ENCODE measurements around the gene UVRAG.

UVRAG gene

GRCh38 chr11:75814677-75815344 is at the start of gene UVRAG:
UVRAG (plus strand) TSS chr11:75815210; CDS start chr11:75815408, 198 bp downstream.
- peak; percentile 93 to 97 (median 94) for DNase-seq (ENCODE audit: low read depth in 4 of 4, low spot score in 1 of 4)

DNA sequence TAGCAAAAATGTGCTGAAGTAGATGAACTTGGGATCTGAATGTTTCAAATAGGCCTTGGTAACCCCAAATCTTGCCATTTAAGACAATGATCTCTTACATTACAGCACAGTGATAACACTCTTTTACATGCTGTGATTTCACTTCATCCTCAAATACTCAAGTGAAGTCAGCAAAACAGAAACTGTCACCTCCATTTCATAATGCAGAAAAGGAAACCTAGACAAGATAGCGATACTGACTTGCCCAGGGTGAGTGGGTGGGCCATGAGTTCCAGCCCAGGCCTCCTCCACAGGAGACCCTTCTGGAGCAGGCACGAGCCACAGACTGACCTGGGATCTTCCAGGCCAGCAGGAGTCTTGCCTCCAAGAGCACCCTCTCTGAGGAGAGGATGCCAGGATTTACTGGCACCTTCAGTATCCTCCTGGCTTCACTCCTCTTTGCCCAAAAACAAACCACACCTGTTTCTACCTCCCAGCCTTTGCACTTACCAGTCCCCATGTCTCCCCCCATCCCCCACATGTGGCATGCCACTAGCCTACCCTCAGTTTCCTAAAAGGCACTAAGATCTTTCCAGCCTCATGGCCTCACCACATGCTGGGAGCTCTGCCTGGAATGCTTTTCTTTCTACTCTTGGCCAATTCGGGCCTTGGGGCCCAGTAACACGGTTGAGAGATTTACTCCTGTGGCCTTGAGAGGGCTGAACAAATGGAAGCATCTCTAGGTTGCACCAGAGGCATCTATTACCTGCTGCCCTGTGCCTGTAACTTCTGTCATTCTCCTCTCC is 48.4 kb upstream of the UVRAG start:
- DNase-seq (ENCODE audit: low read depth in 4 of 4, low spot score in 1 of 4), result no peak

- no peak for DNase-seq (ENCODE audit: low read depth in 4 of 4, low spot score in 1 of 4)
Observed at GRCh38 chr11:75767228-75767572, 47.8 kb upstream of the UVRAG start.

- DNase-seq (ENCODE audit: low read depth in 4 of 4, low spot score in 1 of 4), result no peak
Observed at GRCh38 chr11:75767793-75768111, 47.3 kb upstream of the UVRAG start.

- DNase-seq (ENCODE audit: low read depth in 4 of 4, low spot score in 1 of 4), result peak; percentile 41 to 59 (median 49)
Observed at GRCh38 chr11:75768112-75768908, 46.7 kb upstream of the UVRAG start, which contains the start of gene DGAT2. DGAT2 (plus strand) TSS chr11:75768778; CDS start chr11:75768992, 214 bp downstream.

GRCh38 chr11:75768909-75769771 is 45.9 kb upstream of the UVRAG start:
- DNase-seq (ENCODE audit: low read depth in 4 of 4, low spot score in 1 of 4), result no peak

GRCh38 chr11:75770102-75770501 is 44.9 kb upstream of the UVRAG start:
- no peak for DNase-seq (ENCODE audit: low read depth in 4 of 4, low spot score in 1 of 4)

GRCh38 chr11:75771646-75772410 is 43.2 kb upstream of the UVRAG start:
- no peak for DNase-seq (ENCODE audit: low read depth in 4 of 4, low spot score in 1 of 4)

GRCh38 chr11:75773595-75774353 is 41.2 kb upstream of the UVRAG start:
- peak in 1 of 4 experiments; percentile 6 for DNase-seq (ENCODE audit: low read depth in 4 of 4, low spot score in 1 of 4)

DNA sequence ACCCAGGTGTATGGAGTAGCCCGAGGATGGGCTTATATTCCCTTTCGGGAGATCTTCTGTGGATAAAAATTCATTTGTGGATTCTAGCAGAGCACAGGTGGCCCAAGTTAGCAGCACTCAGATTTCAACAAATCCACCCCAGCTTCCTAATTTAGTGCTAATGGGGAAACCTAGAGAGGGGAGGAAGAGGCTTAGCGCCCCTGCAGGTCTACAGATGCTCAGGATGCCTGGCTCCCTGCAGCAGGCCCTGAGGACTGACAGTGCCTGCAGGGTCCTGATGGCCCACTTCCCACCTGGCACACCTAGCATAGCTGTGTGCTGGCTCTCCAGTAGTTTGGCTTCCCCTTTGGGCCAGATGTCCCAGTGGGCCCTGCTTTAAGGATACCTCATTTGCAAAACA is 40.0 kb upstream of the UVRAG start:
- DNase-seq (ENCODE audit: low read depth in 4 of 4, low spot score in 1 of 4), result no peak

- no peak for DNase-seq (ENCODE audit: low read depth in 4 of 4, low spot score in 1 of 4)
Observed at GRCh38 chr11:75776546-75776945, 38.5 kb upstream of the UVRAG start.

DNA sequence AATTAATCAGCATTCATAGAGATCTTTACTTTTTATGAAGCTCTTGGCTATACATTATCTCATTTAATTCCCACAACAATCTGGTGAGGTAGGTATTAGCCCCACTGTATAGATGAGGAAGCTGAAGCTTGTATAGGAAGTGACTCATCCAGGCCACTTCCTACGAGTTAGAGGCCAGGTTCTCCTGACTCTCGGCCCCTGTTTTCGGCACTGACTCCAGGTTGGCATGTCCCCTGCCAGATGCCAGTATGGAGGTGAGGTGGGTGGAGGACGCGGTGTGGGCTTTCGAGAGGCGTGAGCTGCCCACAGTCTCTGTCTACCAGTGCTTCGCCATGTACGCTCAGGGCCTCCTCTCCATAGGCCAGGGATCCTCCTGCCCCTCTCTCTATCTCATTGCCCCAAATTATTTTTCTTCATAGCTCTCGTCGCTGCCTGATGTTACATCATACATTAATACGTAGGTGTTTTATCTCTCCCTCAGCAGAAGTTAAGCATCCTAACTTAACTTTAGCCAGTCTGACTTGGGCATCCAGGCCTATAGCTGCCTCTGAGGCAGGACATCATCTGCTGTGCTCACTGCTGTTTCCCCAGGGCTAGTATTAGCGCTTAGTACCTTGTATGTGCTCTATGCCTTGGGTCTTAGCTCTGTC is 37.4 kb upstream of the UVRAG start:
- no peak for DNase-seq (ENCODE audit: low read depth in 4 of 4, low spot score in 1 of 4)

- DNase-seq (ENCODE audit: low read depth in 4 of 4, low spot score in 1 of 4), result no peak
Observed at GRCh38 chr11:75778962-75779361, 36.0 kb upstream of the UVRAG start.

GRCh38 chr11:75779960-75780359 is 35.0 kb upstream of the UVRAG start:
- DNase-seq (ENCODE audit: low read depth in 4 of 4, low spot score in 1 of 4), result no peak

DNA sequence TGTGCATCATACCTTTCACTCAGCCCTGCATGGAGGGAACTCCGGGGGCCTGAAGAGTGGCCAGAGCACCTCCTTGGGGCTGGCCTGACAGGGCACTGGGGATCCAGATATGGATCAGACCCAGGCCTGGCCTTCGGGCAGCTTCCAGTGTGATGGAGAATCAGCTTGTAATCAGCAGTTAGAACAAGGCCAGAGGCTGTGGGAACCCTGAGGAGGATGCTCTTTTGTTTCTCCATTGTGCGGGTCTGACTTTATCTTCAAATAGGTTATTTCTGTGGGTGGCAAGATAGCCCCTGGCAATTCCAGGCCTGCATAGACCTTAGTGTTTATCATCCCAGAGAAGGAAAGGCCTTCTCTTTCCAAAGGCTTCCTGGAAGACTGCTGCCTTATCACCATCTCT is 34.1 kb upstream of the UVRAG start:
- no peak for DNase-seq (ENCODE audit: low read depth in 4 of 4, low spot score in 1 of 4)

- no peak for DNase-seq (ENCODE audit: low read depth in 4 of 4, low spot score in 1 of 4)
Observed at GRCh38 chr11:75781296-75781695, 33.7 kb upstream of the UVRAG start.

DNA sequence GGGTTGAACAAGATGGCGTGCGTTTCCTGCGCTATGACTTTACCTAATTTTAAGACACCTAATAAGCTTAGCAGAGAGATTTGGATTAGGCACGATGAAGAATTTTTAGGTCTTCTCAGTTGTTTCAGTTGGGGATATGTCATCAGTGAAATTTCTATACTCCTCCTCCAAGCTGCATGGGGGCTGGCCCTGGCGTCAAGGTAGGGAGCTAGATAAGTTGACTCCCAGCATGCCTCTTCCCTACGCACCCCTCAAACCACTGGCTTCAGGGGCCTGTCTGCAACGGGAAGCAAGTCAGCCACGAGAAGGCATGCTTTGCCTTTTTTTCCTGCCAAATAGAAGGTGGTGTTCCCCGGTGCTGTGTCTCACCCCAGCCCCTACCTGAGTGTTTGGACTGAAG is 33.2 kb upstream of the UVRAG start:
- no peak for DNase-seq (ENCODE audit: low read depth in 4 of 4, low spot score in 1 of 4)

- no peak for DNase-seq (ENCODE audit: low read depth in 4 of 4, low spot score in 1 of 4)
Observed at GRCh38 chr11:75782540-75783263, 32.3 kb upstream of the UVRAG start.
